ENCODE measurements around the gene FBXW12.

Gene FBXW12

DNA sequence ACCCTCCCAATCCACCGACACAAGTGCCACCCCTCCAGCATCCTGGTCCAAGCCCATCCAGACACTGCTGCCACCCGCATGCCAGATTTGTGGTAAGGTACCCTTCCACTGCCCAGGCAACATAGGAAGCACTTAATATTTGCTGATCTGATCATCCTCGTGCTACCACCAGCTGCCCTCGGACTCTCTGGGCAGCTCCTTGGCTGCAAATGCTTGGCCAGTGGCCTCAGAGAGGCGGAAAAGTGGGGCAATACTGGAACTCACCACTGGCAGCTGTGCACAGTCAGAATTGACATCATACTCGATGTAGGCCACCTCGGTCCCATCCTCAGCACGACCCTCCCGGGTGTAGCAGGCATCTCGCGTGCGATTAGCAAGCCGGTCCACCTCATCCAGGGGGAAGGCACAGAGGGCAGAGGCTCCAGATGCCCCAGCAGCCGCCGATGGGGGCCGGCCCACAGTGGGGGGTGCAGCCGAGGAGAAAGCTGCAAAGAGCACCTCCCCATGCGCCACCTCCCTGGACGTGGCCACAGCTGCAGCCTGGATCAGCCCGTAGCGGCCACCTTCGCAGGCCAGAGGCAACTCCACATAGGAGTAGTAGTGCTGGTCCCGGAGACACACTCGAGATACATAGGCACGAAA lies 51.3 kb downstream of the FBXW12 start:
- no peak for DNase-seq (ENCODE audit: low read depth)

DNA sequence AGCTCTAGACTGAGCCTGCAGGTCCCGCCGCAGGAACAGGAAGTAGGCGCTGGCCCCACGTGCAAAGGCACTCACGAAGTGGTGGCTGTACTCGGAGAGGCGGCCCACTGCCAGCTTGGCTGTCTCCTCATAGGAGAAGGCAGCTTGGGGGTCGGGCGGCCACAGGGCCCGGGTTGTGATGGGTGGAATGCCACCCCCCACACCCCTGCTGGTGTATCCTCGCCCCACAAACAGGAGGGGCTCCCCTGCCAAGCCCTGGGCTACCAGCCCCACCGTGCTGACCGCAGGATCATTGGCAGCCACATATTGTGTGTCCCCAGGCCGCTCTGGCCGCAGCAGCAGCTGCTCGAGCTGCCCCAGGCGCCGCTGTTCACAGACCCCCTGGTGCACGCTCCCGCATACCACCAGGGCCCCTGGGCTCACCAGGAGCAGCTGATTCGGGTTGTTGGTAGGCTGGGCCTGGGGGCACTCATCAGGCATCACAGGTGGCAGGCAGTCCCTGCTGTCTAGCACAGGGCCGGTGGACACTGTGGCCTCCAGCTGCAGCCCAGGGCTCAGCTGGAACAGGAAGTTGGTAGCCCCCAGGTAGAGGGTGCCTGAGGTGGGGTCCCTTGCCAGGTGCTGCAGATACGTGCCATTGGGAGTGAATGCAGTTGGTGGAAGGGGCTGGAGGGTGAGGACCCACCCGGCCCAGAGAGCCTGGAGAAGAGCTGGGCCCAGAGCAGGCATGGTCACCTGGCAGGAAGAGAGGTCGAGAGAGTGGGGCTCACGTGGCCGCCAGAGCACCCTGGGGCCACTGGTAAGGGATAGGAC lies 52.1 kb downstream of the FBXW12 start:
- DNase-seq (ENCODE audit: low read depth): no peak

DNA sequence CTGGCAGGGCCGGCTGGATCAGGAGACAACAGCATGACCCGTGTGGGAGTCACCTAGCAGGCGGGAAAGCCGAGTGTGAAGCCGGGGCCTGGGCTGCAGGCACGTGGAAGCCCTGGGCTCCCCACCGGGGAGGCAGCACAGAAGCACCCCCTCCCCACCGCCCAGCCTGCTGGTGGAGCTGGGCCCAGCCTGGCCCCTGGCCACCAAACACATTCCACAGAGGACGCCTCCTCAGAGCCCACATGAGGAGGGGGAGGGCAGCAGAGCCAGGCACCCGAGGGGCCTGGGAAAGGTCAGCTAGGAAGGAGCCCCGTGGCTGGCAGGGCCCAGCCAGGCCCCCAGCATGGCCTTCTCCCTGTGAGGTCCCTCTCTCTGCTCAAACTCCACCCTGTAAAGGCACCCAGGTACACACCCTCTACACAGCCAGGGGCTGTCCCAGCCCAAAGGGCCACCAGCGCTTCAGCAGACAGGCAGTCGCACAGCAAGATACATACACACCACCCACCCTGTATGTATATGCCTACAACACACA lies 53.3 kb downstream of the FBXW12 start:
- DNase-seq (ENCODE audit: low read depth): no peak

DNA sequence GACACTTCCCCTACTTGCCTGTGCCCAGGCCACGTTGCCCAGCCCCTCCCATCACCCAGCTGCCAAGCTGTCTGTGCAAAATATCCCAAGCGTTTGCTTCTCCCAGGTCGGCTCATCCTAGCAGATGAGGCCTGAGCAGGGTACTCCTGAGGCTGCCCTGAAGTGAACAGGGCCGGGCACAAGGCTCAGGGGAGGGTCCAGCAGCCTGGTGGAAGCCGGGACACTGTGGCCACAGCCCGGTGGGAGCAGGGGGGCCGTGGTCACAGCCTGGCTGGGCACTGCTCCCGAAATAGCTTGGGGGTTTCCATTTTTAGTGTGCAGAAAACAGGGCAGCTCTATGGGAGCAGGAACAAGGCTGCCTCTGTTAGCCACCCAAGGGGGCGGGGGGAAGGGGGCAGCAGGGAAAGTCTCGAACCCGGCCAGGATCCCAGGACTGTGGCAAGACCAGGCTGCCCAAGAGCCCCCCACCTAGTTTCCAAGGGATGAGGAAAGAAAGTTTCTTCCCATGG lies 54.4 kb downstream of the FBXW12 start:
- no peak for DNase-seq (ENCODE audit: low read depth)

DNA sequence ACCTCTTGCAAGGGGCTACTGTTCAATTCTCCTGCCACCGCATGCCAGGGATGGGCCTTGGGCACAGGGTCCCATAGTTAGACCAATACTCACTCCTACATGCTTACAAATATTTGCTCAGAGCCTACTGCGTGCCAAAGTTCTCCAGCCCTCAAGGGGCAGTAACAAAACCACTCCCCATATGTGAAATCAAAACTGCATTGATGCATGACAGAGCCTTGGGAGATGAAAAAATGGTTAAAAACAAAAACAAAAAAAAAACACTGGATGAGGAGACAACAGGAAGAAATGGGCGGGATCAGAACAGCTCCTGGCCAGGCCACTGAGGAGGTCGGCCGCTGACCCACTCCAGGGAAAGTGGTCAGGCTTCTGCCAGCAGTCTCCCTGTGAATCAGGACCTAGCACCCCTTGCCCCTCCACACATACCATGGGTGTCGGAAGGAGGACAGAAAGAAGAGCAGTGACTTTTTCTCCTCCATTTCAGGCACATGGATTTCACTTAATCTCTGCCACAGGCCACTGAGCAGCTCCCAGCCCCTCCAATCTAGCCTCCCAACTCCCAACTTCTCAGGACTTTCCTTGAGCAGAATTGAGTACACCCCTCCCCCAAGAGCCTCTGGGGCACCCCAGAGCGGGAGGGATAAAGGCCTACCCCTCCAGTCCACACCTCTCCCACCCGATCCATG lies 55.1 kb downstream of the FBXW12 start:
- DNase-seq (ENCODE audit: low read depth): no peak

DNA sequence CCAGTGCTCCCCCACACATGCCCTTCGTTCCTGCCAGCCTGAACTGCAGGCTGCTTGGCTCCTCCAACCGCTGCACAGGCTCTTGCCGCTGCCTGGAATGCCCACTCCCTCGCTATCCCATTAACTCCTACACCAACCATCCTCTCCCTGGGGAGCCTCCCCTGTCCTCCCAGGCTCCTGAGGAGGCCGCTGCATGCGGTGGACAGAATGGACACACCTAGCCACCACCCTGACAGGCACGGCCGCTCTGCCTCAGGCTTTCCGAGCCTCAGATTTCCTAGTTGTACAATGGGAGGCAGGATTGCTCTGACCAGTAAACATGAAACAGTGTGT lies 55.6 kb downstream of the FBXW12 start:
- DNase-seq (ENCODE audit: low read depth): no peak

DNA sequence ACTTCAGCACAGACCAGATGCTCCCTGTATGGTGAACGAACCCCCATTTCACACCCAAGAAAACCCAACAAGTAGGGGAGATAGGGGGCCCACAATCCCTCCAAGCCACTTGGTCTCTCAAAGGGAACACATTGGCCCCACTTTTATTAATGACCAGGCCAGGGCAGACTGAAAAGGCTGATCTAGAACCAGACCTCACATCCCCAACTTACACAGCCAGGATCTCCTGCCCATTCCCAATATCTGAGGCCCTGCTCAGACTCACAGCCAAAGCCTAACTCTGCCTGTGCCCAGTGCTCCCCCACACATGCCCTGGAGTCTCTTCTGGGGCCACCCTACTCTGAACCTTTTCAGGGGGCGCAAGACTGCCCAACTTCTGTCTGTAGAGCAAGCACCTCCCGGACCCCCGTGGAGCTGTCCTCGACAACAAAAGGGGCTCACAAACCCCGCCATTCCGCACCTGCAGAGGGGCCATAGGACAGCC lies 56.1 kb downstream of the FBXW12 start:
- DNase-seq (ENCODE audit: low read depth): no peak

DNA sequence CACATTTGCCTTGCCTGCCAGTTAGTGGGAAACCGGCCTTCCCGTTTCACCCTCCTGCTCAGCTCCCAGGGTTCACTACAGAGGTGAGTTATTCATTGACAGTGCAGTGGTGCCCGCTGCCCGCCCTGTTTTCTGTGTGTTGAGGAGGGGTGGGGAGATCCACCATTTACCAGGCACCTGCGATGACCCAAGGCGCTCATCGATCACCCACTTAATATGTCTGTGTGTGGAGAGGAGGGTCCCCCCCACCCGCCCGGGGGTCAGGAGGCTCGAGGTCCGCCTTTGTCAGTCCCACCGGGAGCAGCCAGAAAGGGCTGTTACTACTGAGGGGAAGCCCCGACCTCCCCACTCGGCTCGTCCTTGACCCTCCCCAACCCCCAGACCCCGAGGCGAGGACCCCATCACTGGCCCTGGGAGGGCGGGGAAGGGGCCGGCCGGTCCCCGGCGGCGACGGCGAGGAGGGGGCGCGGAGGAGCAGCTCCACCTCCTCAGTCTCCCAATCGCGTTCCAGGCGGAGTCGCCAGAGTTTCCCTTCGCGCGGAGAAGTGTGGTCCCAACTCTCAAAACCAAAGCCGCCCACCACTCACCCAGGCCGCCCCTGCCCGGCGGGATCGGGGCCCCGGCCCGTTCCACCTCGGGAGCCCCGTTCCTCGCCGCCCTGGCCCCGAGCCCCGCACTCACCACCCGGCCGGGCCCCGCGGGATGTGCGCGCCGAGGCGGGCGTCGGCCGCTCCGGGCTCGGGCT lies 56.7 kb downstream of the FBXW12 start:
- no peak for DNase-seq (ENCODE audit: low read depth)

DNA sequence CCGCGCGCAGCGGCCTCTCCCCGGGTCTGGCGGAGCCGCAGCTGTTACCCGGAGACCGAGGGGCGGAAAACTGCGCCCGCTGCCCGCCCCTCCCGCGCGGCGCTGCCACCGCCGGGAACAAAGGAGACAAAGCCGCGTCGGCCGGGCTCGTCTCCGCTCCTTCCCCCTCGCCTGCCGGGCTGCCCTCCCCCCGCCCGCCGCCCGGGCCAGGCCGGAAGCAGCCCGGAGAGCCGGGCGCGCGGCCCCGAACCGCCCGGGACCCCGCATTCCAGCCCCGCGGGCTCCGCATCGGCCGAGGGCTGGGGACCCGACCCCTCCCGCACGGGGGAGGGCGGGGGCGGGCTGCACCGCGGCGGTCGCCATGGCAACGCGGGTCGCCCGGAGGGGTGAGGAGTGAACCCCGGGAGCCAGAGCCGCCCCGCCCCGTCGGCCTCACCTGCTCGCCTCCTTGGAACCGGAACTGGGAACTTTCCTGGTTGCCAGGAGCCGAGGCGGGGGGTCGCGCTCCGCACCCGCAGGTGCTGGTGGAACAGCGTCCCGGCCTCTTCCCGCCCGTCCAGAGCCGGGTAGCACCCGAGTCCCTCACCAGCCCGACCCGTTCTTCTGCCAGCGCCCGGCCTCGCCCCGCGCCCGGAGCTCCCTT lies 57.4 kb downstream of the FBXW12 start:
- peak; percentile 32 for DNase-seq (ENCODE audit: low read depth)

DNA sequence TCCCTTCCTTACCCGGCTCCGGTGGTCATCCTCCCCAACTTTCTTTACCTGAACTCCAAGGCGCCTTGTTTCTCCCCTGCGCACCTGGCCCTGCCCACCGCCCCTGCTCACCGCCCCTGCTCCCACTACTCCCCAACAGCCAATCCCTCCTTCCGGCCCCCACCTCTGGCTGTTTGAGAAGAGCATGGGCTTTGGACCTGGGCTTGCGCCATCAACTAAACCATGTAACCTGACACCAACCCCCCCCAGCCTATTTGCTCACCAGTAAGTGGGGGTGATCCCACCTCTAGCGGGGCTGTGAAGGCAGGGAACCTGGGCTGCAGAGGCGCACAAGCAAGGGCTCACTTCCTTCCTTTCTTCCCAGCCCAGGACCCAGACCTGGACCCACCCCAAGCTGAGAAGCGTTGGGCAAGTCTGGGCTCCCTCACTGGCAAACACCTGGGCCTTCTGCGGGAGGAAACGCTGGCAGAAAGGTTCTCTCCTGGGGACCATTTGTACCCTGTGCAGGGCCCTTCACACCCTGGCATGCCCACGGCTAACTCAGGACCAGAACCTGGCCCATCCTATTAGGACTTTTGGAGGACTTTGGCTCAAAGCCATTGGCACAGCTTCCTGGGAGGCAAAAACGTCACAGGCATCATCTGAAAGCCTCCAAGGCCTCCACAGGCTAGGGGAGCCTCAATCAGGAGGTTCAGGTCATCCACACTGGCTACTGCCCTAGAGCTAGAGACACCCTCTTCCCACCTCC lies 58.1 kb downstream of the FBXW12 start, which contains the start of gene PLXNB1:
TSS of gene PLXNB1 (minus strand) at position 127 of the 748 bp plus-strand sequence. CDS start 5,475 bp downstream, outside the sequence.
- no peak for DNase-seq (ENCODE audit: low read depth)

DNA sequence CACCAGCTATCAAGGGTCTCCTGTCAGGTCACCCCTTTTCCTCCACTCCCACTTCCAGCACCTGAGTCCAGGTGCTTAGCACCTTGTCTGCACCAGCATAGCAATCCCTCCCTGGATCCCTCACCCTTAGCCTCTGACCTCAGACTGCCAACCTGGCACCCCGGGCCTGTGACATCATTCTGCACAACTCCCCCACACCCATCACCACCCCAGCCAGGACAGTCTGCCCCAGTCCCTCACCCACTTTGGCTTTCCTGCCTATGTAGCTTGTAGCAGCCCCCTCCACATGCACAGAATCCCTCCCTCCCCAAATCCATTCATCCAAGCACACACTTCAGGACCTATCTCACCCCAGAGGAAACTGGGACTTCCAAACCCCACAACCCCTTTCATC lies 58.7 kb downstream of the FBXW12 start:
- DNase-seq (ENCODE audit: low read depth): no peak

DNA sequence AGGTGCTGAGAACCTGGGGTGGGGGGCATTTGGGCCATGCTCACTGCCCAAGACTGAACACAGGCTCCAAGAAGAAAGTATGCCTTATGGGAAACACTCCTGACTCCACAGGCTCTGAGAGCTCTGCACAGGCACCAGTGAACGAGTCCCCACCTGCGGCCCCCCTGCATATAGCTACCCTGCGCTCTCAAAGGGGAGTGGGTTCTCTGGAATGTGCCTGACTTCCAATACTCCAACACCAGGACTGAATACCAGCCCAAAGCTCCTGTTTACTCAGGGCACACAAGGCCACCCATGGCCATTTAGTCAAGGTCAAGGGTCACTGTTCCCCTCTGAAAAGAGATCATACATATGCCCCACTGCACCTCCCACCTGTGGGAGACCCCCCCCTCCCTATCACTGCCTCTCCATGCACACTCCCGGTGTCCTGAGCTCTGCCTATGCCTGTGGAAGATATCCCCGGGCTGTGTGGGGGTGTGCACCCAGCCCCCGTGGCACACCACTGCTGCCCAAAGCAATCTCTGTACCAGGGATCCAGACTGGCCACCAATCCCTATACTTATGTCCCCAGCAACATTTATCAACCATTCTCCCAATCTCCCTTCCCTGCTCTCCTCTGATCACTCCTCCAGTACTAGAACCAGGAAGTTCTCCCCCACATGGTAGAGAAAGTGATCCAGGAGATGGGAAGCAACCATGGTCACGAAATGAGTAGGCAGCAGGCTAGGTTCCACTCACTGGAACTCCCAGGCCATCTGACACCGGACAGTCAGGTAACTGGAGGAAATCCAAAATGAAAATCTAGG lies 59.4 kb downstream of the FBXW12 start:
- DNase-seq (ENCODE audit: low read depth): no peak

DNA sequence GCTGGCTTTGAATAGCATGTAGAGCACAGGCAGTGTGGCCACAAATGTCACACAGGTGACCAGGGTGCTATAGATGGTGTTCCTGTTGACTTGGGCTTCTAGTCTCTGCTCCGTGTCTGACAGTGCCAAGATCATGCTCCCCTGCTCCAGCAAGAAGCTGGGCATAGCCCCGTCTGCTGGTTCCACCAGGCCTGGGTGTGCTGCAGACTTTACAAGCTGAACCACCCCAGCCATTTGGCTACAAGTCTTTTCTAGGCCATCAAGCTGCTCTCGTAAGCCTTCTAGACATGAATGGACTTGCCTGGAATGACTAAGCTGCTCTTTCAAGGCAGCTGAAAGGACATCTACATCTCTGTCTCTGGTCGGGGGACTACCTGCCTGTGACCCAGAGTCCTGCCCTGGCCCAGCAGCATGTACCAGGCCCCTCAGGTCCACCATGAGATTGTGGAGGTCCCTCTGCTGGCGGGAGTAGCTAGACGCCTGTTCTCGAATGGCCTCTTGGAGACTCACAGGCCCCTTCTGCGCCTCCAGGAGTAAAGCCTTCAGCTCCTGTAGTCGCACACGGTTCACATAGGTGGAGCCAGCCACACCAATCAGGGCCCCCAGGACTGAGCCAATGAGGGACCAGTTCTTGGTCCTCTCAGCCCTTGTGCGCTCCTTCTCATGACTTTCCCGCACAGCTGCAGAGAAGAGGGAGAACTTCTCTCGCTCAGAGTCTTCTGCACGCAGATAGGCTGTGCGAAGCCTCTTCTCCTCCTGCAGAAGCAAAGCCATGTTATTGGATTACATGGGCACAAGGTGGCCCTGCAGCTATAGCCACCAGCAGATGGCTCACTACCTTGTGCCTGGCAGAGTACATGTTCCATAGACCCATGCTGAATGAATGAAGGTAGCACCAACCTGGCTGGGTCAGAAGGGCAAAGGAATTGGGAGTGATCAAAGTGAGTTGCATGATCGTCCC lies 60.7 kb downstream of the FBXW12 start:
- no peak for DNase-seq (ENCODE audit: low read depth)

DNA sequence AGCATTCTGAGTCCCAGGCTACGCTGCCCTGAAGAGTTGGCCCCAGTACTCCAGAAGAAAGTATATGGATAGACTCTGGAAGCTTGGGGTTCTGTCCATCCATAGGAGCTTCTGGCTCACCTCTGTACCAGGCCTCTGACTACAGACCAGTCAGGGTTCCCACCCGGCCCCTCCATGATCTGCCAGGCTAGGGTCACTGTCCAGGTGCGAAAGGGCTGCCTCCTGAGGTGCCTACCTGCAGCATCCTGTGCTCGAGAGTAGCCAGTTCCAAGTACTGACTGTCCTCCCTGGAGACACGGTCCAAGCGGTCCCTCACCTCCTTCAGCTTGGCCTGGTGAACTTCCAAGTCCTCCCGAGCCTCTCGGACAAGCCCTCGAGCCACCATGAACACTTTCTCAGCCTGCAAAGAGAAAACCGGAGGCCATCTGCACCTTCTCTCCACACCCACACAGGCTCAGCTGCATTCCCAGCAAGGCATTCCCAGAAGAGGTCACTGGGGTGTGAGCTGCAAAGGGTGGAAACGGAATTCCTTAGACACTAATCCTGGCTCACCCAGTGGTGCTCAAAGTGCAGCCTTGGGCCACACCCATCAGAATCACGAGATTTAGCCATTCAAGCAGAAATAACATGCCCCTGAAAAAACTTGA lies 61.6 kb downstream of the FBXW12 start:
- DNase-seq (ENCODE audit: low read depth): no peak

DNA sequence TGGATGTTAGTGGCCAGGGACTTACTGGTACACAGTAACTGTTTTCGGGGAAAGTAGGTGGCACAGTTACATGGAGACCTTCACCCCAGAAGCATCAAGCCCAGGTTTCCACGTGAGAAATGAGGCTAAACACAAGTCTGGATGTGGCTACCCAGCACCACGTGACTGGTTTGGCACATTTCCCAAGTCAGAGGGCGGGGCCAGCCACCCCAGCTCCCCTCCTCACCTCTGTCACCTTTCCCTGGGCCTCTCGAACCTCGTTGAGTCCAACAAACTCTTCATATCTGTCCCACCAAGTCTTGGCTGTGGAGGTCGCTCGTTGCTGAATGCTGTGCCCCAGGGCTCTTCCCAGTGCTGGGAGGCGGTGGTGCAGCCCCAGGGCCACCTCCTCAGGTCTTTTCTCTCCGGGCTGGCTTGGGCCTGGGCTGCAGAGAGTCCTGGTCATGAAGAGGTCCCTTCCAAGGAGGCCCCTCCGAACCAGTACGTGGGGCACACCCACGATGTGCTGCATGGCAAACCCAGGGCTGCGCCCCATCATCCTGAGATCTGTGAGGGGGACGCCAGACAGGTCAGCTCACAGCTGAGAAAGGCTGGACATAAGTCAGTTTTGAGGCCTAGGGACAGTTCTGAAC lies 62.7 kb downstream of the FBXW12 start:
- no peak for DNase-seq (ENCODE audit: low read depth)

DNA sequence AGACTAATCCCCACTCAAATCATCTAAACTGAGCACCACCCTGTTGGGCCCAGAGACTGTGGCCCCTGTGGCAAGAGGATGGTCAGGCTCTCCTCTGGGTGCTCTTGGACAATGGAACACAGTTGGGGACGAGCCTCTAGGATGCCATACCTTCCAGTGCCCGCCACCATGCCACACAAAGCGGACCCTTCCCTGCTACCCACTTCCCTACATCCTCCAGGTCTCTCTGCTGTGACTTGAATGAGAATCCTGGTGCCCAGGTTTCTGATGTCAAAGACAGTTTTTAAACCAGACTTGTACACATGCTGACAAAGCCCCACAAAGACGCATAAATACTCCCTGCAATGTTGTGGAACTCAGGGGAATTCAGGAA lies 63.2 kb downstream of the FBXW12 start:
- DNase-seq (ENCODE audit: low read depth): no peak

DNA sequence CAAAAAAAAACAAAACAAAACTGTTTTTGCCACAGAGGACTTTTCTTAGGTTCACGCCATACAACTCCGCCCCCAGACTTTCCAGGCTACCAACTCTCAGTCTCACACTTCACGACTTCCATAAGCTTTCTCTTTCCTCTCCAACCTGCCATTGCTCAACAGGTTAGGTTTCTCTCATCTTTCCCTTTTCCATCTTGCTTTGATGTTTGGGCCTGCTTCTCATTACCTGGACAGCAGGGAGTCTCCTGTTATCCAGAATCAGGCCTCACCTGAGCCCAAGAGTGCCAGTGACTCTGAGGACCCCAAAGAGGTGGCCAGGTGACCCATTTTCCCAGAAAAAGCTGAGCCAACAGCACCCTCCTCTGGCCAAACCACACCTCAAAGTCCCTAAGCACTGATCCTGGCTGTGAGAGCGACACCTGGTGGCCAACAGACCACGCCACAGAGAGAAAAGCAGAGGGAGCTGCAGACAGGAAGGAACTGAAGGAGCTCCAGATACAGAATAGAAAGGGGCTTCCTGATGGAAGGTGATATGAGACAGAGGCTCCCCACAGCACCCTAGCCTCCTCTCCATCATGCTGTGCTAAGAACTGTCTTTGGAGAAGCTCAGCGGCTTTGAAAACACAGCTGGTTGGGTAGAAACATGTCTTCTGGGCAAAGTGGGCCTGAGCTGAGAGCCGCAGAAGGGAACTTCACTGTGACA lies 63.9 kb downstream of the FBXW12 start:
- peak; percentile 53 for DNase-seq (ENCODE audit: low read depth)
